Upper lobe of left lung (tissue), 4 donors: ENCODE measurements around the gene MCL1.

Experiments
- EP300 ChIP-seq, 4 donors: sonication (generic); formaldehyde crosslinking; IDR thresholded peaks; one replicate each; pipeline ENCODE4 v1.5.1; 2017; ENCODE audit warnings: antibody characterized with exemption in 4 of 4, control low read depth in 2 of 4
- POLR2A ChIP-seq, 4 donors: fragments of 450-650 bp; IDR thresholded peaks; one replicate each; pipeline ENCODE4 v1.5.1; 2016 to 2017; ENCODE audit warnings: antibody characterized with exemption in 4 of 4, mild to moderate bottlenecking in 2 of 4
- TF ChIP-seq, protein P1 (sequence below), 6 experiments: fragments of 450-650 bp in 4 of 6; fragments of 200-600 bp in 2 of 6; sonication (generic) in 2 of 6; IDR thresholded peaks; one replicate each; pipeline ENCODE4 v1.5.1; 2016 to 2019; ENCODE audit warnings: antibody characterized with exemption in 6 of 6

DNA sequence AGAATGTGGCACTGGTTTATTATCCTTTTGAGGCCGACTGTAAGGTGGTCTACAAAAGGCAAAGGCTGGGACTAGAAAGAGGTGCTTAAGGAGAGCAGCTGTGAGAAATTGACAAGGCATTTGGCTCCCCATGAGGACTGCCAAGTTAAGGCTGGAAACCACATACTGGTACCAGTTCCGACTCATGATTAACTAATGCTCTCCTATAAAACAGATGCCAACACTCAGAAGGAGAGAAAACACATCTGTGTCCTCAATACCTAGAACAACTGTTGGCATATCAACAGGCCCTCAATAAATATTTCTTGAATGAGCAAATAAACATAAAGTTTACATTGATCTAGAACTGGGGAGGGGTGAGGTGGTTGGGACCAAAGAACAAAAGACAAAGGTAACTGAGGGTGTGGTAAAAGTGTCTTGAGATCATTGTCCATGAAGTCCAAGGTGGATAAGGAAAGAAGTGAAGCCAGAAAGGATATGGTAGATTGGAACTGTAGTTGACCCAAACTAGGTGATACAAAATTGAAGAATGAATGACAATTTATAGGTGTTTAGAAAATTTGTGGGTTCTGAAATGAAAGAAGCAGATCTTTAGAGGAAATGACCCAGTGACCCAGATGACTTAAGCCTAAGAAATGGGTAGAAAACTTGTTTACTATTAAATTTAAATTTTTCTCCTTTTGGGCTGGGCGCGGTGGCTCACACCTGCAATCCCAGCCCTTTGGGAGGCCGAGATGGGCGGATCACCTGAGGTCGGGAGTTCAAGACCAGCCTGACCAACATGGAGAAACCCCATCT, 16.9 kb upstream of the MCL1 start:
- TF ChIP-seq, protein P1, sequence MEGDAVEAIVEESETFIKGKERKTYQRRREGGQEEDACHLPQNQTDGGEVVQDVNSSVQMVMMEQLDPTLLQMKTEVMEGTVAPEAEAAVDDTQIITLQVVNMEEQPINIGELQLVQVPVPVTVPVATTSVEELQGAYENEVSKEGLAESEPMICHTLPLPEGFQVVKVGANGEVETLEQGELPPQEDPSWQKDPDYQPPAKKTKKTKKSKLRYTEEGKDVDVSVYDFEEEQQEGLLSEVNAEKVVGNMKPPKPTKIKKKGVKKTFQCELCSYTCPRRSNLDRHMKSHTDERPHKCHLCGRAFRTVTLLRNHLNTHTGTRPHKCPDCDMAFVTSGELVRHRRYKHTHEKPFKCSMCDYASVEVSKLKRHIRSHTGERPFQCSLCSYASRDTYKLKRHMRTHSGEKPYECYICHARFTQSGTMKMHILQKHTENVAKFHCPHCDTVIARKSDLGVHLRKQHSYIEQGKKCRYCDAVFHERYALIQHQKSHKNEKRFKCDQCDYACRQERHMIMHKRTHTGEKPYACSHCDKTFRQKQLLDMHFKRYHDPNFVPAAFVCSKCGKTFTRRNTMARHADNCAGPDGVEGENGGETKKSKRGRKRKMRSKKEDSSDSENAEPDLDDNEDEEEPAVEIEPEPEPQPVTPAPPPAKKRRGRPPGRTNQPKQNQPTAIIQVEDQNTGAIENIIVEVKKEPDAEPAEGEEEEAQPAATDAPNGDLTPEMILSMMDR (IDR thresholded peaks at IDR 0.05) = no peak
- TF ChIP-seq POLR2A (IDR thresholded peaks at IDR 0.05) (no peak), EP300 (IDR thresholded peaks at IDR 0.05) (no peak)
